GM18505 (cell line): ENCODE measurements around the gene RPL35A.
"Not testable (repeated sequence)": the region's sequence is repeated elsewhere in the genome, so short reads cannot be mapped to it uniquely, and the experiment has no call there.

Experiments
- ATAC-seq: cut with Tn5 transposase; IDR thresholded peaks from one replicate; pipeline ENCODE4 v1.9.1; 2021; ENCODE audit not compliant: unreplicated experiment
- POLR2A ChIP-seq: IDR thresholded peaks from 4 replicates; pipeline ENCODE4 v1.6.1; 2011; ENCODE audit warnings: borderline replicate concordance; ENCODE audit not compliant: insufficient read depth, insufficient read length; ENCODE audit errors: extremely low read depth

RPL35A gene

GRCh38 chr3:197959891-197960693 is 10.1 kb downstream of the RPL35A start, which contains the start of gene LMLN:
Gene LMLN (plus strand): TSS chr3:197960217. CDS start chr3:197960246, 29 bp downstream.
- ATAC-seq = peak; percentile 98
- peak; percentile 70 for TF ChIP-seq POLR2A

- ATAC-seq = no peak
- TF ChIP-seq POLR2A = no peak
Observed at GRCh38 chr3:197960694-197961581, 10.9 kb downstream of the RPL35A start.

- ATAC-seq = no peak
- TF ChIP-seq POLR2A = no peak
Observed at GRCh38 chr3:197961582-197961945, 11.6 kb downstream of the RPL35A start.

GRCh38 chr3:197963019-197963637 is 13.1 kb downstream of the RPL35A start:
- TF ChIP-seq POLR2A = no peak
- ATAC-seq = no peak

- ATAC-seq = not testable (repeated sequence)
Observed at GRCh38 chr3:197967337-197967989, 17.5 kb downstream of the RPL35A start.

- no peak for ATAC-seq
Observed at GRCh38 chr3:197970588-197970987, 20.6 kb downstream of the RPL35A start.

GRCh38 chr3:197974016-197974415 is 24.0 kb downstream of the RPL35A start:
- no peak for TF ChIP-seq POLR2A
- no peak for ATAC-seq

More at GRCh38 chr3:197970588-197970987, 20.6 kb downstream of the RPL35A start:
- TF ChIP-seq POLR2A = no peak

- ATAC-seq = no peak
- TF ChIP-seq POLR2A = no peak
Observed at GRCh38 chr3:197975311-197975710, 25.3 kb downstream of the RPL35A start.

GRCh38 chr3:197983076-197983475 is 33.1 kb downstream of the RPL35A start:
- no peak for TF ChIP-seq POLR2A
- ATAC-seq = no peak

- TF ChIP-seq POLR2A = no peak
- ATAC-seq = no peak
Observed at GRCh38 chr3:197989651-197990050, 39.7 kb downstream of the RPL35A start.

- no peak for TF ChIP-seq POLR2A
Observed at GRCh38 chr3:197994736-197995135, 44.7 kb downstream of the RPL35A start.

GRCh38 chr3:197996855-197997254 is 46.9 kb downstream of the RPL35A start:
- no peak for ATAC-seq
- TF ChIP-seq POLR2A = no peak

More at GRCh38 chr3:197994736-197995135, 44.7 kb downstream of the RPL35A start:
- no peak for ATAC-seq

GRCh38 chr3:197997936-197998335 is 47.9 kb downstream of the RPL35A start:
- TF ChIP-seq POLR2A = no peak
- no peak for ATAC-seq
